ENCODE measurements around the gene LPCAT2.

LPCAT2 gene, protein sequence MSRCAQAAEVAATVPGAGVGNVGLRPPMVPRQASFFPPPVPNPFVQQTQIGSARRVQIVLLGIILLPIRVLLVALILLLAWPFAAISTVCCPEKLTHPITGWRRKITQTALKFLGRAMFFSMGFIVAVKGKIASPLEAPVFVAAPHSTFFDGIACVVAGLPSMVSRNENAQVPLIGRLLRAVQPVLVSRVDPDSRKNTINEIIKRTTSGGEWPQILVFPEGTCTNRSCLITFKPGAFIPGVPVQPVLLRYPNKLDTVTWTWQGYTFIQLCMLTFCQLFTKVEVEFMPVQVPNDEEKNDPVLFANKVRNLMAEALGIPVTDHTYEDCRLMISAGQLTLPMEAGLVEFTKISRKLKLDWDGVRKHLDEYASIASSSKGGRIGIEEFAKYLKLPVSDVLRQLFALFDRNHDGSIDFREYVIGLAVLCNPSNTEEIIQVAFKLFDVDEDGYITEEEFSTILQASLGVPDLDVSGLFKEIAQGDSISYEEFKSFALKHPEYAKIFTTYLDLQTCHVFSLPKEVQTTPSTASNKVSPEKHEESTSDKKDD

DNA sequence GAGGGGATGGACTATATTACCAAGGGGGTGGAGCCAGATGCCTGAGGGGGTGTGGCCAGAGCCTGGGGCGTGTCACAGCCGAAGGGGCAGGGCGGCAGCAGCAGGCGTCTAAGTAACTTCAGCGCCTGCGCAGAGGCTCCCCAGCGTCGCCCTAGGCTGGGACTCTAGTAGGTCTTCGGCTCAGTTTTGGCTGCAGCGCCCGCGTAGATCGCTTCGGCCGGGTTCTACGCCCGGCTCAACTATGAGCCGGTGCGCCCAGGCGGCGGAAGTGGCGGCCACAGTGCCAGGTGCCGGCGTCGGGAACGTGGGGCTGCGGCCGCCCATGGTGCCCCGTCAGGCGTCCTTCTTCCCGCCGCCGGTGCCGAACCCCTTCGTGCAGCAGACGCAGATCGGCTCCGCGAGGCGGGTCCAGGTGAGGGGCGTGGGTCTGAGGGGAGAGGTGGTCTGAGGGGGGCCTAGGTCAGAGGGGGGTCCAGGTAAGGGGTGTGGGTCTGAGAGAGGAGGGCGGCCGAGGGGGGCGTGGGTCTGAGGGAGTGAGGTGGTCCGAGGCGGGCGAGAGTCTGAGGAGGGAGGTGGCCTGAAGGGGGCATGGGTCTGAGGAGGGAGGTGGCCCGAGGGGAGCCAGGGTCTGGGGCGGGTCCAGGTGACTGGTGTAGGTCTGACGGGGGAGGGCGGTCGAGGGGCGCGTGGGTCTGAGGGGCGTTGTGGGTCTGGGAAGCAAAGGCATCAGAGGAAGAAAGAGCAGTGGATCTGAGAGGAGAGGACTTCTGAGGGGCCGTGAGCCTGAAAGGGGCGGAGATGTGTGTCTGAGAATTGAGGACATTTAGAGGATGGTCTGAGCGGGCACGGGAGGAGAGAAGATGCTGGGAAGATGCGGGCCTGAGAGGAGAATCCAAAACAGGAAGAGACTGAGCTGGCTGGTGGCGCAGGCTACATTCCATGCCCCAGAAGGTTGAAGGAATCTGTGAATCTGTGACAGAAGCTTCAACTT is at the start of gene LPCAT2:
TSS of gene LPCAT2 (plus strand) at position 132 of the 991 bp plus-strand sequence. CDS start at position 242, 110 bp downstream.
- Histone ChIP-seq H3K36me3 (ENCODE audit: insufficient read depth) (no peaks in the 10 kb centered on the region), H3K27ac (peak within 1 kb of the TSS; percentile 44), H3K27me3 (ENCODE audit: insufficient read depth, low read depth) (no peaks in the 10 kb centered on the region), H3K79me2 (ENCODE audit: insufficient read depth, low read depth) (no peaks in the 10 kb centered on the region; the same call in 1 of the 2 replicates), H3K4me1 (ENCODE audit: low read depth, poor library complexity, severe bottlenecking) (peaks cover 9% of the 10 kb centered on the region), H3K4me3 (IDR thresholded peaks at IDR 0.05; ENCODE audit: insufficient read depth, low read depth, low read length) (no peak within 1 kb of the TSS), H3K9ac (peak within 1 kb of the TSS; percentile 71; the same call in 1 of the 2 replicates), H3K4me2 (peak within 1 kb of the TSS; percentile 61), H2AFZ (ENCODE audit: low read depth) (peak within 1 kb of the TSS; percentile 93), H4K20me1 (ENCODE audit: insufficient read depth) (no peaks in the 10 kb centered on the region)
- TF ChIP-seq, protein P1, sequence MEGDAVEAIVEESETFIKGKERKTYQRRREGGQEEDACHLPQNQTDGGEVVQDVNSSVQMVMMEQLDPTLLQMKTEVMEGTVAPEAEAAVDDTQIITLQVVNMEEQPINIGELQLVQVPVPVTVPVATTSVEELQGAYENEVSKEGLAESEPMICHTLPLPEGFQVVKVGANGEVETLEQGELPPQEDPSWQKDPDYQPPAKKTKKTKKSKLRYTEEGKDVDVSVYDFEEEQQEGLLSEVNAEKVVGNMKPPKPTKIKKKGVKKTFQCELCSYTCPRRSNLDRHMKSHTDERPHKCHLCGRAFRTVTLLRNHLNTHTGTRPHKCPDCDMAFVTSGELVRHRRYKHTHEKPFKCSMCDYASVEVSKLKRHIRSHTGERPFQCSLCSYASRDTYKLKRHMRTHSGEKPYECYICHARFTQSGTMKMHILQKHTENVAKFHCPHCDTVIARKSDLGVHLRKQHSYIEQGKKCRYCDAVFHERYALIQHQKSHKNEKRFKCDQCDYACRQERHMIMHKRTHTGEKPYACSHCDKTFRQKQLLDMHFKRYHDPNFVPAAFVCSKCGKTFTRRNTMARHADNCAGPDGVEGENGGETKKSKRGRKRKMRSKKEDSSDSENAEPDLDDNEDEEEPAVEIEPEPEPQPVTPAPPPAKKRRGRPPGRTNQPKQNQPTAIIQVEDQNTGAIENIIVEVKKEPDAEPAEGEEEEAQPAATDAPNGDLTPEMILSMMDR (conservative IDR thresholded peaks at IDR 0.05; ENCODE audit: low read depth, low read length), result no peak

DNA sequence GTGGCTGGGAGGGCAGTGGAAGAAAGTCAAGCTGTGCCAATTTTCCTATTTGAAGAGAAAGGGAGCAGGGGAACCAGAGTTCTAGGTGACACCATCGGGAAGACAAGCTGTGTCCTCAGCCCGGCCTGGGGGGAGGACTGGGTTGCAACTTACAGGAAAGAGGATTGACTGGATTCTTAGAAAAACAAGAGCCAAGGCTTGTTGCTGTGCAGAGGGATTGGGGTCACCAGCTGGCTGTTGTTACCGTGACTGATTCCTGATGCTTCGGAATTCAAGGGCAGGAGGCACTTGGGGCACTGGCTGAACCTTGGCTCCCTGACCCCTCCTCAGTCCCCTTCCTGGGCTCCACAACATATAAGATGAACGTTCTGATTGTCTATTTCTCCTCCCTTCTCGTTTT is 46.6 kb upstream of the LPCAT2 start:
- Histone ChIP-seq H2AFZ (ENCODE audit: low read depth) (no peak overlapping the region), H3K27ac (no peak overlapping the region), H4K20me1 (ENCODE audit: insufficient read depth) (no peaks in the 10 kb centered on the region), H3K36me3 (ENCODE audit: insufficient read depth) (no peaks in the 10 kb centered on the region), H3K4me2 (no peak overlapping the region), H3K9ac (no peak overlapping the region), H3K79me2 (ENCODE audit: insufficient read depth, low read depth) (no peaks in the 10 kb centered on the region), H3K4me3 (IDR thresholded peaks at IDR 0.05; ENCODE audit: insufficient read depth, low read depth, low read length) (no peak overlapping the region), H3K27me3 (ENCODE audit: insufficient read depth, low read depth) (no peaks in the 10 kb centered on the region), H3K4me1 (ENCODE audit: low read depth, poor library complexity, severe bottlenecking) (no peaks in the 10 kb centered on the region)
- TF ChIP-seq, protein P1 (conservative IDR thresholded peaks at IDR 0.05; ENCODE audit: low read depth, low read length), result no peak

DNA sequence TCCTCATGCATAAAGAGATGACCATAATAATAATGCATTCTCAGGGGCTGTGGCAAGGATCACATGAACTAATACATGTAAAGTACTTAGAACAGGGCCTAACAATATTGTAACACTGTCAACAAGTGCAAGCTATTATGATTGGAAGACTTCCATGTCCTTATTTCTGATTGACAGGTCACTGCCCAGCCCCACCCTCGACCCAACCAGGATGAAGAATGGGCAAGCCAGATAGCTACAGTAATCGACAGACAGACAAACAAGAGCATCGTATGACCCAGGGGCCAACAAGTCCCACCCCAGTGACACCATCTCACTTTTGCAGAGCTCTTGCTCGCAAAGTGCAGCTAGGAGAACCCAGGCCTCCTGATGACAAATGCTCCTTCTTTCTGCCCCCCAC is 44.5 kb upstream of the LPCAT2 start:
- H3K4me2 ChIP-seq, result no peak overlapping the region
- H3K4me3 ChIP-seq (IDR thresholded peaks at IDR 0.05; ENCODE audit: insufficient read depth, low read depth, low read length), result no peak overlapping the region
- no peaks in the 10 kb centered on the region for H3K79me2 ChIP-seq (ENCODE audit: insufficient read depth, low read depth)
- H3K27me3 ChIP-seq (ENCODE audit: insufficient read depth, low read depth), result no peaks in the 10 kb centered on the region
- no peak overlapping the region for H2AFZ ChIP-seq (ENCODE audit: low read depth)
- TF ChIP-seq, protein P1 (conservative IDR thresholded peaks at IDR 0.05; ENCODE audit: low read depth, low read length), result no peak
- no peaks in the 10 kb centered on the region for H4K20me1 ChIP-seq (ENCODE audit: insufficient read depth)
- H3K4me1 ChIP-seq (ENCODE audit: low read depth, poor library complexity, severe bottlenecking), result no peaks in the 10 kb centered on the region
- no peak overlapping the region for H3K27ac ChIP-seq
- no peaks in the 10 kb centered on the region for H3K36me3 ChIP-seq (ENCODE audit: insufficient read depth)
- no peak overlapping the region for H3K9ac ChIP-seq

Data from KMS-11 (cell line).